PC-9 (cell line): ENCODE results near the gene IL1A.

Experiments
- CTCF ChIP-seq: fragments of 200-600 bp; sonication (generic); conservative IDR thresholded peaks from 2 replicates; pipeline ENCODE4 v1.6.1; 2017; ENCODE audit warnings: mixed run types, antibody characterized with exemption, mild to moderate bottlenecking, moderate library complexity
- EZH2 ChIP-seq: fragments of 200-600 bp; sonication (generic); IDR thresholded peaks from 2 replicates; pipeline ENCODE4 v1.8.0; 2017; ENCODE audit warnings: antibody characterized with exemption, low read depth

GRCh38 chr2:112727276-112728028 lies 56.8 kb downstream of the IL1A start:
- TF ChIP-seq CTCF (no peak), EZH2 (no peak)
